Measurements from ENCODE around the gene ZNF683. TPM values are rescaled to one million over a fixed set of nuclear protein-coding genes. Genes with fewer than 3 reads are reported as not detected.

ZNF683 gene
- total RNA-seq: not detected

GRCh38 chr1:26372611-26373010 lies at the start of gene ZNF683:
Gene ZNF683 (minus strand): TSS chr1:26372750. CDS start chr1:26368571, 4,179 bp downstream.

GRCh38 chr1:26410706-26411623 lies 38.4 kb upstream of the ZNF683 start, which contains the start of gene LIN28A:
Gene LIN28A (plus strand): TSS chr1:26410817. CDS start chr1:26410892, 75 bp downstream.

GRCh38 chr1:26353976-26354820 lies 18.4 kb downstream of the ZNF683 start, which contains the start of gene CRYBG2:
Gene CRYBG2 (minus strand): TSS chr1:26354130. CDS start chr1:26346657, 7,473 bp downstream.

GRCh38 chr1:26317612-26318337 lies 54.8 kb downstream of the ZNF683 start, which contains the start of gene CD52:
Gene CD52 (plus strand): TSS chr1:26317958. CDS start chr1:26318018, 60 bp downstream.

Other genes with a start within 250 kb of the ZNF683 start
- not detected for gene FAM110D, start 213.7 kb downstream of the ZNF683 start, total RNA-seq
- not detected for gene C1orf232, start 203.8 kb downstream of the ZNF683 start, total RNA-seq
- gene ZNF593, start 202.8 kb downstream of the ZNF683 start, total RNA-seq: 10 to 100 TPM; 20.6 to 44.0 TPM
- gene ZNF593OS, start 200.9 kb downstream of the ZNF683 start, total RNA-seq: not detected
- under 1 TPM; 0.33 to 0.34 TPM for gene CNKSR1, start 195.3 kb downstream of the ZNF683 start, total RNA-seq
- gene CATSPER4, start 182.1 kb downstream of the ZNF683 start, total RNA-seq: not detected
- 10 to 100 TPM in 1 of 2 donors, 1 to 10 TPM in 1; 10.0 to 22.3 TPM for gene CEP85, start 138.6 kb downstream of the ZNF683 start, total RNA-seq
- gene SH3BGRL3, start 92.7 kb downstream of the ZNF683 start, total RNA-seq: 10 to 100 TPM; 11.7 to 15.7 TPM
- gene UBXN11, start 66.1 kb downstream of the ZNF683 start, total RNA-seq: 1 to 10 TPM; 6.0 to 9.3 TPM
- gene CD52, start 54.8 kb downstream of the ZNF683 start, total RNA-seq: not detected
- not detected for gene CRYBG2, start 18.6 kb downstream of the ZNF683 start, total RNA-seq
- gene LIN28A, start 38.1 kb upstream of the ZNF683 start, total RNA-seq: not detected
- gene DHDDS, start 59.6 kb upstream of the ZNF683 start, total RNA-seq: 10 to 100 TPM; 50.2 to 59.6 TPM
- gene HMGN2, start 99.7 kb upstream of the ZNF683 start, total RNA-seq: 100 to 1,000 TPM; 188 to 391 TPM
- gene RPS6KA1, start 157.0 kb upstream of the ZNF683 start, total RNA-seq: 10 to 100 TPM in 1 of 2 donors, 1 to 10 TPM in 1; 5.9 to 12.7 TPM

All from melanocyte of skin (primary cell).